GM10847 (cell line): ENCODE measurements around the gene CREG2.

Experiments used
- POLR2A ChIP-seq: IDR thresholded peaks from 2 replicates; pipeline ENCODE4 v1.6.1; 2011; ENCODE audit not compliant: insufficient read length; ENCODE audit errors: extremely low read depth

CREG2 gene

DNA sequence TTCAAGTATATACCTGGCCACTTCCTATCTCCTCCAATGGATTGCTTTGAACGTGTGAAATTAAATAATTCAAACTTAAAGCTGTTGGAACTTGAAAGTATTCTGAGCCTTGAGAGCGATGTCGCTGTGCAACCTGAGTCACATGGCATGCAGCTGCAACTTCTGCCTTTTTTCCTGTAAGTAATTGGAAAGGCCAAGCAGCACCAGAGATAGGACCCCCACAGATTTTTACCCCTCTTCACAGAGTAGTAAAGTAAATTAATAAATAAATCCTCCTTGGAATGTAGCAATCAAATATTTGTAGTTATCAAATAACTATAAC is 75.6 kb downstream of the CREG2 start:
- no peak for TF ChIP-seq POLR2A

DNA sequence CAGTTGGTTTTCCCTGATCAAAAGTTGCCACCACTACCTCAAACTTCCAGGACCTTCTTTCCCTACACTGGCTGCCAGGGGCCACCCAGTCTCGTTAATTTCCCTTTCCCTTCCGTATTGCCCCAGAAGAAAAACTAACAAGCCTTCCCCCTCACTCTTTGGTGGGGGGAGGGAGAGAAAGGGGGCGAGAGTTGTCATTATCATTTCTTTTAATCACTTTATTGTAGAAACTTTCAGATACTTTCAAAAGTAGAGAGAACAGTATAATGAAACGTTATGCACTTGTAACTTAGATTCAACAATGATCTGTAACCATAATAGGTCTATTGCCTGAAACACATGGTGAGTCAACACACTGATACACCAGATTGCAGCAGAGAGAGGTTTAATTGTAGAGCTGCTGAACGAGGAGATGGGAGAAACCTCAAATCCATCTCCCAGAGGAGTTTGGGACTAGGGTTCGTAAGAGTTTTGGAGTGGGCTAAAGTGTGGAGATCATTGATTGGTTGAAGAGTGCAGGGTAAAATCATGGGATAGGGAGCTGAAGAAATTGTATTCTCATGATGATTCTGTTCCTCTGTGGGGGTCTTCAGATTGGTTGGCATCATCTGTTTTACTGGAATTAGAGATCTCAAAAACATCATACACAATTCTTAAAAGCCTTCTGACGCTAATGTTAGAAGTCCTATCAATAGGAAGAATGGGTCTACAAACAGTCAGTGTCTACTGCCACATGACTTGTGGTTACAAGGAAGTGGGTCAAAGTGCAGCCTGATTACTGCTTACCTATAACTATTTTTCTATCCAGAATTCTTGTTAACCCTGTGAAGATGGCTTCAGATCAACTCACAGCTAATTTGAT is 76.2 kb downstream of the CREG2 start:
- TF ChIP-seq POLR2A = no peak

DNA sequence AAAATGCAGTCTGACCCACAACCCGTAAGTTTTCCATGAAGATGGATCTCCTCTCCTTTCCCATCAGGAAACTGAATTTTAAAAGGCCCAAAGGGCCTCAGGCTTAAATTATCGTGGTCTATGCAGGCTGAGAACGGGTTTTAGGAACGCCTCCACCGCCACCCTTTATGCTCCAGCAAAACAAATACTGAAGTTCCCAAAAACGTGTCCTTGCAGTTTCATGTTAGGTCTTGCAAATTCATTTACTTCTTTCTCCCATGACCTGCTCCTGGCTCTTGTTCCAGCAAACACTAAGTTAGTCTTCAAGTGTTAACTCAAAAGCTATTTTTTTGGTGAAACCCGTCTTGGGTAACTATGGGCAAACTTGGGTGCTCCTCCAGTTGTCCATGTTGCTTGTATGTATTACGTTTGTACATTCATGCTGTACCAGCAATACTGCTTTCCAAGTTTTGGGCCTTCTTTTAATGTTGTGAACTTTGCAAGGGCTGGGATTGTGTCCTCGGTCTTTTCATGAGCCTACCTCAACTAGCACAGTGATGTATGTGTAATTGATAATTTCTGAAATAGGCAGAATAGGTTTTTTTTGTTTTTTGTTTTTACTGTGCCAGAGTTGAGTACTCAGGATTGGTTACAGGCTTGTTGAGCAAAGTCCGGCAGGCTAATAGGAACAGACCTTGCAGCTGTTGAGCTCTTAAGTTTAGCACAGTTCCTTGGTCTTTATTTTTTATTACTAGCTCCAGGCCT is 77.0 kb downstream of the CREG2 start:
- TF ChIP-seq POLR2A = no peak

DNA sequence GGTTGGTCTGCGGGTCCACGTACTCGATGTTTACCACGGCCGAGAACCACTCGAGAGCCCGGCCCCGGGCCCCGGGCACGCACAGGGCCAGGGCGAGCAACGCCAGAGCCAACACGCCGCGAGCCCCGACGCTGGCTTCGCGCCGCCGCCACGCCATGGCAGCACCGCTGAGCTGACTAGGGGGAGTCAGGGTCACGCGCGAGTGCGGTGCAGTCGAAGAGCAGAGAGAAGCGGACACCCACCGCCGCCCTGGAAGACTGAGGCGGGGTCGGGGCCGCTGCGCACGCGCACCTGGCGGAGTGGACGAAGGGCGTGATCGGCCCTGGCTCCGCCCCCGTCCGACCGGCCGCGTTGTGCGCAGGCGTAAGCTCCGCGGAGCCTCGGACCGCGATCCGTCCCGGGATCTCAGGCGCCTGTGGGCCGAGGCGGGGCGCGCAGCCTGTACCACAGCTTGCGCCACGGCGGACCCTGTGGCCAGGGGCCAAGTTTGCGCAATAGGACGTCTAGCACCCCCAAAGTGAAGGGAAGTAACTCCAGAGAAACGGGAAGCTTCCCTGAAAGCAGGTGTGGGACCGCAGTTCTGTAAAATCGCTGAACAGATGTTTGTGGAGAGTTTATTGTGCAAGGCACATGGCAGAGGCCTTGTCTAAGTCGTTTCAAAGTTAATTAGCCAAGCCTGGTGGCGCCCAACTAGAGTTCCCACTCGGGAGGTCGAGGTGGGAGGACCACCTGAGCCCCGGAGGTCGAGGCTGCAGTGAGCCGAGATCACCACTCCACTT is 78.7 kb downstream of the CREG2 start, which contains the start of gene RNF149:
RNF149 (minus strand) TSS at position 270 of the 779 bp plus-strand sequence; CDS start at position 157, 113 bp downstream.
- peak; percentile 84 for TF ChIP-seq POLR2A

DNA sequence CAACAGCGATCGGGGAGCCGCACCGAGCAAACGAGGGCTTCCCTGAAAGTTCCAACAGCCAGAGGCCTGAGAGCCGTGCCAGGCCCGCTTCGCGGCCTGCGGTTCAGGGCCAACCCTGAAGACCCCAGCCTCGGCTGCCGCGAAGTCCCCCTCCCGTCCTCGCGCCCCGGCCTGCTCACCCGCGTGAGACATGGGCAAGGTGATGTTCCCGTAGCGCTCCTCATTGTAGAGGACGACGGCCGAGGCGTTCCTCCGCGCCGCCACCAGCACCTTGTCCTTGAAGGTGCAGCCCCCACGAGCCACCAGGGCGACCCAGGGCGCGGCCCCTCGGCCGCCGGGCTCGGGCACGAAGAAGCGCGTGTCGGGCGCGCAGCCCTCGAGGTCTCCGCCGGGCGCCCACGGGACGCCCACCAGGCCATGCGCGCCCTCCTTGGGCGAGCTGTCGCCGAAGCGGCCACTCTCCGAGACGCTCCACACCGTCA is 79.3 kb downstream of the CREG2 start:
- no peak for TF ChIP-seq POLR2A

DNA sequence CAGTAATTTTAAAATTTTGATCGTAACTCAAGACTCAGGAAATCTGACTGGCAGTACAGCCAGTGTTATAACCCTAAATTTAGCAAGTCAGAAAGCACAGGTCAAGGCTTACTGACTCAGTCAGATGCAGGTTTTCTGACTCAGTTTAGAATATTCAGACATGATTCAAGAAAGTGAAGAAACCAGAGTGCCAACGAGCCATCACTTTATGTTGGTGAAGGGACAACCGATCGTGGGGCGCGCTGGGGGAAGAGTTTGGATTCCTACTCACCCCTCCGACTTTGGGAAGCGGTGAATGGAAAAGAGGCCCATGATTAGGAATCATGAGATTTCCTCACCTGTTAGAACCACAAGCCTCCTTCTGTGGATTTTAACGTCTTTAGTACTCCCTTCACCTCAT is 79.8 kb downstream of the CREG2 start:
- no peak for TF ChIP-seq POLR2A

DNA sequence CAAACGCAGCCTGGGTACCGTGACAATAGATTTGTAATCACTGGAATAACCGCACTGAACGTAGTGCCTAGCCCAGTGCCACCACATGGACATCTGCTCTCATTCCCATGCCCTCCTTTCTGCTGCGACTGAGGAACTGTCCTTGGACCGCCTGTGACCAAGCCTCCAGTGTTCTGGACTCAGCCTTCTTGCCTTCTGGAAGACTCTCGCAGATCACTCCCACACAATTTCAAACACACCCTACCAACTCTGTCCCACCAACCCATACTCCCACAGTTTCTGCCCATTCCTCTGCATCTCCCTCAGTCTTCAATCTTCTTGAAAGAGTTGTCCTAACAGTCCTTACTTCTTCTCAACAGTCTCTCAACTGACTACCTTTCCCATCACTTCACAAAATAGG is 80.9 kb downstream of the CREG2 start:
- TF ChIP-seq POLR2A = no peak

DNA sequence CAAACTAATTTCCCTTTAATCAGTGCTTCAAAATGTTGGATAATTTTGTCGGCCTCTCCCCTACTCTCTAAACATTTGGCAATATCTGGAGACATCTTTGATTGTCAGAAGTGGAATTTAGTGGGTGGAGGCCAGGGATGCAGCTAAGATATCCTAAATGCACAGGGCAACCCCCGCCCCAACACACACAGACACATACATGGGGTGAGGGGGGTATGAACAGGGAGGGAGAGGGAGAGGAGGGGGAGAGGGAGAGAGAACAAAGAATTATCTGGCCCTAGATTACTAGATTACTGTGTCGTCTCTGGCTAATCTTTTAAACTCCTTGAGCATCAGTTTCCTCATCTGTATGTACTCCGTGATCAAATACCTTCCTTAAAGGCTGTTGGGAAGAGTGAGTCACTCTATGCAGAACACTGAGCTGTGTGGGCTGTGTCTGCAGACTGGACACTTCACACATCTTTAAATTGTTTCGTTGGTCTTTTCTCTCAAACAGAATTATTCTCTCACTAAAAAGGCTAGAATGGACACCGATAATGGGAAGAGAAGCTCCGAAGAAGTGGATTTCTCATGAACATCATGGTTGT is 81.7 kb downstream of the CREG2 start:
- no peak for TF ChIP-seq POLR2A

DNA sequence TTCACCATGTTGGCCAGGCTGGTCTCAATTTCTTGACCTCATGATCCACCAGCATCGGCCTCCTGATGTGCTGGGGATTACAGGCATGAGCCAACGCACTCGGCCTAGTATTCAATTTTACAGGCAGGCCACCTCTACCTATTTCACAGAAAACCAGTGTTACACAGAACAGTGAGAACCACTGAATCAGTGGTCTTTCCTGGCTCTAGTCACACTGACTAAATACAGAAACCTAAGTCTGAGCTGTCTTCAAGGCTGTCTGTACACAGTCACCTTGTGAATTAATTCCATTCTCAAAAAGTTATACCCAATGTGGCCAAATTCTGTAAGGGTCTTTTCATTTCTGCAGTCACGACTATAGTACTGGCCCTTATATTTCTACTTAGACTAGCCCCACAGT is 82.3 kb downstream of the CREG2 start:
- no peak for TF ChIP-seq POLR2A

DNA sequence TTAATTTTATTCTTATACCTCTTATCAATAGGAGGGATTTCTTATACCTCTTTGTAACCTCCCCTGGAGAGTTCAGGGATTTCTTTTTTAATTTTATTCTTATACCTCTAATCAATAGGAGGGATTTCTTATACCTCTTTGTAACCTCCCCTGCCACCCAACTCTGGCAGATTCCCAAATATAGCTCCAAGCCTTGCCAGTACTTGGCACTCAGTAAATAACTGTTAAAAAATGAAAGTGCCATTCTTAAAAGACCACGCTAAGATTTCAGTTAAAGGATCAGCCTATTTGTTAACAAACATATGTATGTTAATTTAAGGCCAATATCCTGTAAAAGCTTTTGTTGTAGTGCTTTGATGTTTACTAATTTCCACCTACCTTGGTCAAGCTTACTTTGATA is 83.6 kb downstream of the CREG2 start:
- no peak for TF ChIP-seq POLR2A

DNA sequence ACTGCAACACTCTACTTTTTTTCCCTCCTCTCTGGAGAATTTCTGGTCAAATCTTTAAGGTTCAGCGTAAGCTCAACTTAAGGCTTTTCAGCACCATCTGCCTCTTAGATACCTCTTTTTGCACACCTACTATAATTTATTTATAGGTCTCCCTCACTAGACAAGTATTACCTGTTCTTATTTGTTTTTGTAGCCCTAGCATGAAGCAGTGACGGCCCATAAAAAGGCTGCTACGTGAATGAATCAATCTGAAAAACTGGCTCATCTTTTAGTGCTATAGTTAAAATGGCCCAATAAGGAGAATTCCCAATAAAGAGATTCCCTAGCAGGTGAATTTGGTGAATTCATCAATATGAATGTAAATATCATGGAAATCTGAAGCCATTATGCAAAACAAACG is 85.3 kb downstream of the CREG2 start:
- TF ChIP-seq POLR2A = no peak

DNA sequence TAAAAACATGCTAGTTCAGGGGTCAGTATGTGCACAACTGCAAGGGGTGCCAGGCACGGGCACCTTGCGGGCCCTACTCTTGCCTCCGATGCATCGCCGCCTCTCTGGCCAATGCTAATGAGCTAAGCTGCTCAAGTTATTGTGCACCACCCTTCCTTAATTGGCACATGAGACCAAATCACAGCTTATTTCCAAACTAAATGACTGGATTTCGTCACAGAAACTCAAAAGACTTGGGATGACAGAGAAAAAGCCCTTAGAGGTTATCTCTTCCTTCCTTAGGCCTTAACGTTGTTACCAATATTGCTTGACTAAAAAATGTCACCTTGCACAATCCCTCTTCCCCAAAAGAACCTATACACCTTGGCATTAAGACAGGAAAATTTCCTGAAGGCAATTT is 86.5 kb downstream of the CREG2 start:
- TF ChIP-seq POLR2A = no peak

DNA sequence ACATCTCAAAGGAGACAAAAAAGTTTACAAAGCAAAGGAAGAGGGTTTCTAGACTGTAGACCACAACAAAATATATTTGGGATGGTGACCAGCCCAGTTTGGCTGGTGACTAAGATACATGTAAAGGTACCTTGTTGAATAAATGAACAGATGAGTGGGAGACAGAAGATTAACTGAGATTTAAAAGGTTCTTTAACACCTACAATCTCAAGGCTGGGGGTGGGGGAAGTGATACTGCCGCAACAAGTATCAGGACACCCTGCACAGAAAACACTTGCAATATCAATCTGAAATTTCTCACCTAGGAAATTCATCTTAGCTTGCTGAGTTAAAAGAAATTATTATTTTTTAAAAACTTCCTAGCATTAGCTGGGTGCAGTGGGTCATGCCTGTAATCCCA is 87.1 kb downstream of the CREG2 start:
- TF ChIP-seq POLR2A = no peak

DNA sequence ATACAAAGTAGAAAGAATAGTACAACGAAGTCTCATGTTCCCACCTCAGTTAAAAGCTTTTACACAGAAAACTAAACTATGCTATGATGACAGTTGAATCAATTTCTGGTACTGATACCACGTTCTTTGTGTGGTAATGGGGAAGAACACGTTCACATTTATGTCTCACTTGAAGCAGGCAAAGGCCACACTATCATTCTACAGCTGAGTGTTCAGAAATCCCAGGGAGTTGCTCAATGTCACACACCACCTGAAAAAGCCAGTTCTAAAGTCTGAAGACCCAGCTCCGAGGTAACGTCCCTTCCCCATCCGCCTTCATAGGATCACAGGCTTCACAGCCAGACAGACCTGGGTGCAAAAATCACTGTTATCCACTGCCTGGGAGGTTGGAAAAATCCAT is 87.7 kb downstream of the CREG2 start:
- TF ChIP-seq POLR2A = no peak

DNA sequence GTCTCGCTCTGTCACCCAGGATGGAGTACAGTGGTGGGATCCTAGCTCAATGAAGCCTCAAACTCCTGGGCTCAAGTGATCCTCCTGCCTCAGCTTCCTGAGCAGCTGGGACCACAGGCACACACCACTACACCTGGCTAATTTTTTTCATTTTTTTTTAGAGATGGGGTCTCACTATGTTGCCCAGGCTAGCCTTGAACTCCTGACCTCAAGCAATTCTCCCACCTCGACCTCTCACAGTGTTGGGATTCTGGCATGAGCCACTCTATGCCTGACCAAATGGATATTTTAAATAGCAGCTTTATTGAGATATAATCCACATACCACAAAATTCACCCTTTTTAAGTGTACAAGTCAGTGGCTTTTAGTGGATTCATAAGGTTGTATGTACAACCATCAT is 89.9 kb downstream of the CREG2 start:
- TF ChIP-seq POLR2A = no peak
